Trophoblast cell (in vitro differentiated cells and primary cell): ENCODE measurements around the gene CCT3.
A peak's percentile ranks its signal among the peaks of the same experiment; 100 is the strongest.

Experiments
- DNase-seq, 2 donors: peaks; one replicate each; pipeline ENCODE4 v3.0.0-alpha.2; 2016
- H2AFZ ChIP-seq: 2 replicates; pipeline ENCODE4 v1.6.1; 2013; ENCODE audit warnings: low read length, moderate library complexity, mild to moderate bottlenecking; ENCODE audit not compliant: insufficient read depth, poor library complexity
- H2AK5ac ChIP-seq: 2 replicates; pipeline ENCODE4 v1.6.1; 2013; ENCODE audit warnings: mild to moderate bottlenecking, low read length
- H2BK120ac ChIP-seq: 2 replicates; pipeline ENCODE4 v1.6.1; 2013; ENCODE audit warnings: low read length, mild to moderate bottlenecking, moderate library complexity; ENCODE audit not compliant: insufficient read depth, poor library complexity
- H2BK12ac ChIP-seq: 2 replicates; pipeline ENCODE4 v1.6.1; 2013; ENCODE audit warnings: mild to moderate bottlenecking, low read length, moderate library complexity
- H2BK5ac ChIP-seq: 2 replicates; pipeline ENCODE4 v1.6.1; 2013; ENCODE audit warnings: low read length, low read depth, moderate library complexity, mild to moderate bottlenecking; ENCODE audit not compliant: poor library complexity
- H3K14ac ChIP-seq: 2 replicates; pipeline ENCODE4 v1.6.1; 2013; ENCODE audit warnings: mild to moderate bottlenecking, low read length
- H3K18ac ChIP-seq: 2 replicates; pipeline ENCODE4 v1.6.1; 2013; ENCODE audit warnings: mild to moderate bottlenecking, low read length
- H3K23ac ChIP-seq: 2 replicates; pipeline ENCODE4 v1.6.1; 2013; ENCODE audit warnings: low read length
- H3K27ac ChIP-seq: 2 replicates; pipeline ENCODE4 v1.5.1; 2013; ENCODE audit warnings: low read depth, mild to moderate bottlenecking, inconsistent platforms, low read length, moderate library complexity
- H3K27me3 ChIP-seq: 2 replicates; pipeline ENCODE4 v1.6.1; 2013; ENCODE audit warnings: inconsistent platforms, mild to moderate bottlenecking, low read length, moderate library complexity; ENCODE audit not compliant: insufficient read depth
- H3K36me3 ChIP-seq, 2 experiments: 1 replicate in 1 of 2; 2 replicates in 1 of 2; pipeline ENCODE4 v1.6.1; 2013; ENCODE audit warnings: low read length in 2 of 2, mild to moderate bottlenecking in 2 of 2, moderate library complexity in 1 of 2; ENCODE audit not compliant: insufficient read depth in 2 of 2, control insufficient read depth in 1 of 2
- H3K4ac ChIP-seq: 2 replicates; pipeline ENCODE4 v1.6.1; 2013; ENCODE audit warnings: low read depth, mild to moderate bottlenecking, low read length, moderate library complexity
- H3K4me1 ChIP-seq, 2 experiments: 1 replicate in 1 of 2; 2 replicates in 1 of 2; pipeline ENCODE4 v1.6.1; 2013; ENCODE audit warnings: low read length in 2 of 2, mild to moderate bottlenecking in 2 of 2, moderate library complexity in 1 of 2; ENCODE audit not compliant: insufficient read depth in 2 of 2, control insufficient read depth in 1 of 2
- H3K4me2 ChIP-seq: 2 replicates; pipeline ENCODE4 v1.6.1; 2013; ENCODE audit warnings: inconsistent platforms, mild to moderate bottlenecking, low read length, moderate library complexity
- H3K4me3 ChIP-seq: 2 replicates; pipeline ENCODE4 v1.5.1; 2013; ENCODE audit warnings: mild to moderate bottlenecking, low read depth, low read length, inconsistent platforms
- H3K79me1 ChIP-seq: one replicate; pipeline ENCODE4 v1.6.1; 2013; ENCODE audit warnings: low read length
- H3K79me2 ChIP-seq: 2 replicates; pipeline ENCODE4 v1.6.1; 2013; ENCODE audit warnings: low read length, mild to moderate bottlenecking; ENCODE audit not compliant: control insufficient read depth, insufficient read depth, poor library complexity
- H3K9ac ChIP-seq: 2 replicates; pipeline ENCODE4 v1.6.1; 2013; ENCODE audit warnings: mild to moderate bottlenecking, low read length
- H3K9me3 ChIP-seq: 2 replicates; pipeline ENCODE4 v1.6.1; 2013; ENCODE audit warnings: low read depth, mild to moderate bottlenecking, control low read depth, inconsistent platforms, low read length; ENCODE audit not compliant: insufficient read depth
- H4K12ac ChIP-seq: 2 replicates; pipeline ENCODE4 v1.6.1; 2013; ENCODE audit warnings: low read depth, mild to moderate bottlenecking, low read length, moderate library complexity
- H4K8ac ChIP-seq: 2 replicates; pipeline ENCODE4 v1.6.1; 2013; ENCODE audit warnings: low read depth, mild to moderate bottlenecking, low read length, moderate library complexity
- H4K91ac ChIP-seq: one replicate; pipeline ENCODE4 v1.6.1; 2013; ENCODE audit warnings: low read depth, mild to moderate bottlenecking, low read length, moderate library complexity
- WGBS: extraction: QIAGEN DNeasy Blood & Tissue Kit; methylation state at CpG from one replicate; pipeline ENCODE4 v1.1.7; 2013; ENCODE audit warnings: missing lambda C conversion rate; ENCODE audit not compliant: insufficient read length, insufficient coverage; ENCODE audit errors: extremely low coverage; 5-methylcytosine and 5-hydroxymethylcytosine counted together

CCT3 gene

DNA sequence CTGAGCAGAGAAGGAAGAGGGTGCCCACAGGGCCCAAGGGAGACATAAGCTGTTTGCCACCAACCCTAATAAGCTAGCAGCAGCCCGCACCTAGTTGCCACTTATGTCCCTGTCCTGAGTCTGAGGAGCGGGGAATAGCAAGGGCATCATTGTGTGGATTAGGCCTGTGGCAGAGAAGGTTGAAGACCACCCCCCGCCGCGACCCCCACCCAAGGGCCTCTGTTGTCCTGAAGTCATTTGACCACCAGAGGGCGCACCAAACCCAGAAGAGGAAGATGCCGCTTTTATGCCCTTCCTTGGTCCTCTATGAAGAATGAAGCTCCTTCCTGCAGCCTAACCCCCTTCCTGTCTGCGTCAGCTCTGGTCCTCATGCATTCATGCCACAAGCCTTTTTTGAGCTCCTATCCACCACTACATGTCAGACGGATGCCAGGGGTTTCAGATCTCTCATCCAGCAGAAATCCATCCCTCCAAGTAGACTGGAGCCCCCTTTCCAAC, 47.5 kb upstream of the CCT3 start:
- Histone ChIP-seq H4K8ac (peak overlapping the region; percentile 14), H3K36me3 (peaks cover 11 to 23% of the 10 kb centered on the region in 2 experiments), H3K27me3 (peaks cover 2% of the 10 kb centered on the region), H2BK120ac (no peak overlapping the region), H3K79me1 (peaks cover 9% of the 10 kb centered on the region), H3K9me3 (peaks cover 1% of the 10 kb centered on the region), H3K18ac (no peak overlapping the region), H2AFZ (no peak overlapping the region), H3K4me1 (peaks cover 11 to 14% of the 10 kb centered on the region in 2 experiments), H3K27ac (no peak overlapping the region), H3K79me2 (peaks cover 2% of the 10 kb centered on the region), H2BK5ac (no peak overlapping the region), H3K23ac (no peak overlapping the region), H4K12ac (no peak overlapping the region), H3K14ac (no peak overlapping the region), H2AK5ac (no peak overlapping the region), H3K9ac (no peak overlapping the region), H3K4me2 (no peak overlapping the region), H4K91ac (no peak overlapping the region), H3K4ac (no peak overlapping the region), H3K4me3 (no peak overlapping the region), H2BK12ac (no peak overlapping the region)
- peak; percentile 41 to 72 for DNase-seq
- no CpG with 5 or more reads among the region's 9 CpGs for WGBS

DNA sequence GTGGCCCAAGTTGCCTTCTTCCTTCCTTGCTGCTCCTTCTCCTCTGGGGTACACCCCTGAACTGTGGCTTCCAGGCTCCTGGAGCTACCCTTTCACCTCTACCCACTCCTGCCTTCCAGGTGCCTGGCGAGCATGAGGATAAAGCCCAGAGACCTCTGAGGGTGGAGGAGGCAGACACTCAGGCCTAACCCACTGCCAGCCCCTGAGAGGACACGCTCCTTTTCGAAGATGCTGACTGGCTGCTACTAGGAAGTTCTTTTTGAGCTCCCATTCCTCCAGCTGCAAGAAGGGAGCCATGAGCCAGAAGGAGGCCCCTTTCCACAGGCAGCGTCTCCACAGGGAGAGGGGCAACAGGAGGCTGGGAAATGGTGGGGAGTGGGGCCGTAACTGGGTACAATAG, 46.6 kb upstream of the CCT3 start:
- H3K79me2 ChIP-seq: peaks cover 2% of the 10 kb centered on the region
- H3K4me3 ChIP-seq: no peak overlapping the region
- H4K8ac ChIP-seq: no peak overlapping the region
- H2AFZ ChIP-seq: no peak overlapping the region
- H3K27ac ChIP-seq: no peak overlapping the region
- no peak overlapping the region for H3K23ac ChIP-seq
- H3K4me1 ChIP-seq: peaks cover 13 to 16% of the 10 kb centered on the region in 2 experiments
- no peak overlapping the region for H2BK120ac ChIP-seq
- no peak overlapping the region for H2AK5ac ChIP-seq
- DNase-seq: no peak
- H2BK12ac ChIP-seq: no peak overlapping the region
- no peak overlapping the region for H4K91ac ChIP-seq
- no peak overlapping the region for H3K14ac ChIP-seq
- peaks cover 11 to 25% of the 10 kb centered on the region in 2 experiments for H3K36me3 ChIP-seq
- H3K79me1 ChIP-seq: peaks cover 9% of the 10 kb centered on the region
- H3K9ac ChIP-seq: no peak overlapping the region
- peaks cover 2% of the 10 kb centered on the region for H3K27me3 ChIP-seq
- no peak overlapping the region for H4K12ac ChIP-seq
- H3K9me3 ChIP-seq: peaks cover 1% of the 10 kb centered on the region
- WGBS: no CpG with 5 or more reads among the region's 5 CpGs
- no peak overlapping the region for H2BK5ac ChIP-seq
- H3K4me2 ChIP-seq: no peak overlapping the region
- no peak overlapping the region for H3K4ac ChIP-seq
- no peak overlapping the region for H3K18ac ChIP-seq

DNA sequence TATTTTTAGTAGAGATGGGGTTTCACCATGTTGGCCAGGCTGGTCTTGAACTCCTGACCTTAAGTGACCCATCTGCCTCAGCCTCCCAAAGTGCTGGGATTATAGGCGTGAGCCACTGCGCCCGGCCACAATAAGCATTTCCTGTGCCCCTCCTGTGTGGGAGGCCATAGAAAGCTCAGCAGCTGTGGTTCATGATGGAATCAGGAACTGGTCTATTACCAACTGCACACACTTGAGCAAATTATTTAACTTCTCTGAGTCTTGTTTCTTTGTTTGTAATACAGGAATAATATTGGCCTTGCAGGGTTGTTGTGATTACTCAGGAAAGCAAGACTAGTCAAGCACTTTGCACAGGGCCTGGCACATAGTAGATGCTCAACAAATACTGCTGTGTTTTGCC, 45.9 kb upstream of the CCT3 start:
- no peak overlapping the region for H3K4ac ChIP-seq
- H3K4me3 ChIP-seq: no peak overlapping the region
- no peak overlapping the region for H2AK5ac ChIP-seq
- H4K8ac ChIP-seq: no peak overlapping the region
- H3K4me2 ChIP-seq: no peak overlapping the region
- no peak overlapping the region for H4K12ac ChIP-seq
- H2BK12ac ChIP-seq: no peak overlapping the region
- H3K9ac ChIP-seq: no peak overlapping the region
- no peak overlapping the region for H3K14ac ChIP-seq
- H3K9me3 ChIP-seq: peaks cover 1% of the 10 kb centered on the region
- no peak overlapping the region for H3K18ac ChIP-seq
- peaks cover 9% of the 10 kb centered on the region for H3K79me1 ChIP-seq
- no peak overlapping the region for H3K27ac ChIP-seq
- no peak overlapping the region for H2AFZ ChIP-seq
- H4K91ac ChIP-seq: no peak overlapping the region
- no CpG with 5 or more reads among the region's 3 CpGs for WGBS
- H2BK5ac ChIP-seq: no peak overlapping the region
- H3K23ac ChIP-seq: no peak overlapping the region
- no peak for DNase-seq
- no peak overlapping the region for H2BK120ac ChIP-seq
- H3K4me1 ChIP-seq: peaks cover 15 to 18% of the 10 kb centered on the region in 2 experiments
- H3K36me3 ChIP-seq: peaks cover 11 to 25% of the 10 kb centered on the region in 2 experiments
- H3K27me3 ChIP-seq: peaks cover 2% of the 10 kb centered on the region
- H3K79me2 ChIP-seq: peaks cover 2% of the 10 kb centered on the region

DNA sequence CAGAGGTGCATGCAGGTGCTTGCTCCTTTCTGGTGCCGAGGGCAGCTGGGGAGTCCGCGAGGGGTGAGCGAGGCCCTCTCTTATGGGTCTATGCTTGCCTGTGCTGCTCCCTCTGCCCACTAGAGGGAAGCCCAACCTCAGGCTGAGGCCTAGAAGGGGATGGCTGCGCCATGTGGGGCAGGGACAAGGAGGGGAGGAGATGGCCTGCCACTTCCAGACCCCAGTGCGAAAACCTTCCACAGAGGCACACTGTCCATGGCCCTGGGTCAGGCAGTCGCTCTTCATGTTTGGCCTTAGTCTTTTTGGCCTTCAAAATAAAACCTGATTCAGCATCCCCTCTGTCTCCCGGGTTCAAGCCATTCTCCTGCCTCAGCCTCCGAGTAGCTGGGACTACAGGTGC, 44.9 kb upstream of the CCT3 start:
- Histone ChIP-seq H3K27me3 (peaks cover under 1% of the 10 kb centered on the region), H3K4me2 (no peak overlapping the region), H3K79me1 (peaks cover 7% of the 10 kb centered on the region), H3K9me3 (peaks cover 1% of the 10 kb centered on the region), H2AFZ (no peak overlapping the region), H2BK5ac (no peak overlapping the region), H3K4me3 (no peak overlapping the region), H3K9ac (no peak overlapping the region), H4K12ac (no peak overlapping the region), H4K8ac (no peak overlapping the region), H3K27ac (no peak overlapping the region), H4K91ac (no peak overlapping the region), H3K23ac (no peak overlapping the region), H3K36me3 (peaks cover 11 to 25% of the 10 kb centered on the region in 2 experiments), H3K79me2 (no peaks in the 10 kb centered on the region), H2BK12ac (no peak overlapping the region), H3K14ac (no peak overlapping the region), H2AK5ac (no peak overlapping the region), H3K4ac (no peak overlapping the region), H2BK120ac (no peak overlapping the region), H3K18ac (no peak overlapping the region), H3K4me1 (peaks cover 17 to 19% of the 10 kb centered on the region in 2 experiments)
- DNase-seq: peak; percentile 57 to 84
- no CpG with 5 or more reads among the region's 9 CpGs for WGBS
